Measurements from ENCODE around the gene MAGI3.
"Not testable (repeated sequence)": the region's sequence is repeated elsewhere in the genome, so short reads cannot be mapped to it uniquely, and the experiment has no call there.

Gene MAGI3

DNA sequence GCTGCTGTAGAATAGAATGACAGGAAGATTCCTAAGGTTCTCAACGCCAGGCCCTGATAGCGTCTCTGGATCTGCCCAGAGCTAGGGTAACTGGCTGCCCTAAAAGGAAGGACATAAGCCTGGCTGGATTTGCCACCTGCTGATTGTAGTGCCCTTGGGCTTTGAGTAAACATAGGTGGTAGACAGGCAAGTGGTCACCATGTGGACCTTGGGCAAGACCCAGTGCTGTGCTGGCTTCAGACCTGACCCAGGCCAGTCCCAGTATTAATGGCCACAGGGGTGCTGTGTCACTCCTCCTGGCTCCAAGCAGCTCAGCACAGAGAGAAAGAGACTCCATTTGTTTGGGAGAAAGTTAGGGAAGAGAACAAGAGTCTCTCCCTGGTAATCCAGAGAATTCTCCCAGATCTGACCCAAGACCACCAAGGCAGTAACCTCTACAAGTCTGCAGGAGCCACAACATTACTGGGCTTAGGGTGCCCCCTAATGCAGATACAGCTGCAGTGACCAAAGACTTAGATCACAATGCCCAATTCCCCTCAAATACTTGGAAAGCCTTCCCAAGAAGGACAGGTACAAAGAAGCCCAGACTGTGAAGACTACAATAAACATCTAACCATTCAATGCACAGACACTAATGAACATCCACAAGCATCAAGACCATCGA is 324.4 kb downstream of the MAGI3 start:
- no peak for DNase-seq

DNA sequence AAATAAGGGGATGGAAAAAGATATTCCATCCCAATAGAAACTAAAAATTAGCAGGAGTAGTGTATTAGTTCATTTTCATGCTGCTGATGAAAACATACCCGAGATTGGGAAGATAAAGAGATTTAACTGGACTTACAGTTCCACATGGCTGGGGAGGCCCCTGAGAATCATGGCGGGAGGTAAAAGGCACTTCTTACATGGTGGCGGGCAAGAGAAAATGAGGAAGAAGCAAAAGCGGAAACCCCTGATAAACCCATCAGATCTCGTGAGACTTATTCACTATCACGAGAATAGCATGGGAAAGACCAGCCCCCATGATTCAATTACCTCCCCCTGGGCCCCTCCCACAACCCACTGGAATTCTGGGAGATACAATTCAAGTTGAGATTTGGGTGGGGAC is 327.2 kb downstream of the MAGI3 start:
- DNase-seq, result not testable (repeated sequence)

DNA sequence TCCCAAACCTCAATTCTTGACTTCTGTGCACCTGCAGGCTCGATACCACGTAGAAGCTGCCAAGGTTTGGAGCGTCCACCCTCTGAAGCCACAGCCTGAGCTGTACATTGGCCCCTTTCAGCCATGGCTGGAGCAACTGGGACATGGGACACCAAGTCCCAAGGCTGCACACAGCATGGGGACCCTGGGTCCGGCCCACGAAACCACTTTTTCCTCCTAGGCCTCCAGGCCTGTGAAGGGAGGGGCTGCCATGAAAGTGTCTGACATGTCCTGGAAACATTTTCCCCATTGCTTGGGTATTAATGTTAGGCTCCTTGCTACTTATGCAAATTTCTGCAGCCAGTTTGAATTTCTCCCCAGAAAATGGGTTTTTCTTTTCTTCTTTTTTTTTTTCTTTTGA is 328.3 kb downstream of the MAGI3 start:
- DNase-seq, result not testable (repeated sequence)

DNA sequence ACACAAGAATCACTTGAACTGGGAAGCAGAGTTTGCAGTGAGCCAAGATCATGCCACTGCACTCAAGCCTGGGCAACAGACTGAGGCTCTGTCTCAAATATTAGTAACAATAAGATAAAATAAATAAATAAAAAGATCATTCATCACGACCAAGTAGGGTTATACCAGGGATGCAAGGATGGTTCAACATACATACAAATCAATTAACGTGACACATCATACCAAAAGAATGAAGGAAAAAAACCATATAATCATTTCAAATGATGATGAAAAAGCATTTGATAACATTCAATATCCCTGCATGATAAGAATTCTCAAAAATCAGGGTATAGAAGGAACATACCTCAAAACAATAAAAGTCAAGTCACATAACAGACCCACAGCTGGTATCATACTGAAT is 330.7 kb downstream of the MAGI3 start:
- DNase-seq, result no peak

DNA sequence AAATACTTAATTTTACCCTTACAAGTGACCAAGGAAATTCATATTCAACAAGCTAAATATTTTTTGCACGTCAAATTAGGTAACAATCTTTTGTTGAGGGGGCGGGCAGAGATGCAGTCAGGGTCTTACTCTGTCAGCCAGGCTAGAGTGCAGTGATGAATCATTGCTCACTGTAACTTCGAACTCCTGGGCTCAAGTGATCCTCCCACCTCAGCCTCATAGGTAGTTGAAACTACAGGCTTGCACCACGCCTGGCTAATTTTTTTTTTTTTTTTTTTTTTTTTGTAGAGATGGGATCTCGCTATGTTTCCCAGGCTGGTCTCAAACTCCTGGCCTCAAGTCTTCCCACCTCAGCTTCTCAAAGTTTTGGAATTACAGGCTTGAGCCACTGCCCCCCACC is 342.5 kb downstream of the MAGI3 start:
- DNase-seq, result no peak

DNA sequence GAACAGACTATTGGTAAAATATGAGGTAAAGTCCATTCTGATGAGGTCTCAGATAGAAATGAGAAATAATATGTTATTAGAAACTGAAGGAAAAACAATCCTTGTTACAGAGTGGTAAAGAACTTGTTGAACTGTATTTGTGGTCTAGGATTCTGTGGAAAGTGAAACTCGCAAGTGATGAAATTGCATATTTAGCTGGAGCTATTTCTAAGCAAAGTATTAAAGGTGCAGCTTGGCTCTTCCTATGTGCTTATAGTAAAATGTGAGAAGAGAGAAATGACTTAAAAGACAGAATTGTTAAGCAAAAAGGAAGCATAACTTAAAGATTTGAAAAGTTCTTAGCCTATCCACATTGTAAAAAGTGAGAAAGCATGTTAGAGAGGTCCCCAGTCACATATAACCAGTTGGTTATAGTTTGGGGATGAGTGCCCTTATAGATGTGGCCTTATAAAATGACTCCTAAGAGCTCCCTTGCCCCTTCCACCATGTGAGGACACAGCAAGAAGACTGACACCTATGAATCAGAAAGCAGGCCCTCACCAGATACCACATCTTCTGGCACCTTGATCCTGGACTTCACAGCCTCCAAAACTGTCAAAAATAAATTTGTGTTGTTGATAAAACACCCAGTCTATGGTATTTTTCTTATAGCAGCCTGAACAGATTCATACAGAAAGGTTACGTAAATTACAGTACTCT is 344.2 kb downstream of the MAGI3 start:
- DNase-seq, result no peak

All from activated effector memory CD4-positive, alpha-beta T cell treated with Interleukin-2 at 50 U/mL for 16 hours (primary cell).